ENCODE measurements around the gene BMS1. TPM values are rescaled to one million over a fixed set of nuclear protein-coding genes. Genes with fewer than 3 reads are reported as not detected.

BMS1 gene
- total and polyA plus RNA-seq, 2 of the 8 experiments (the other 6 are each of a cell fraction or from before 2014, with no cell fraction given) = 3.7 to 34.6 TPM

DNA sequence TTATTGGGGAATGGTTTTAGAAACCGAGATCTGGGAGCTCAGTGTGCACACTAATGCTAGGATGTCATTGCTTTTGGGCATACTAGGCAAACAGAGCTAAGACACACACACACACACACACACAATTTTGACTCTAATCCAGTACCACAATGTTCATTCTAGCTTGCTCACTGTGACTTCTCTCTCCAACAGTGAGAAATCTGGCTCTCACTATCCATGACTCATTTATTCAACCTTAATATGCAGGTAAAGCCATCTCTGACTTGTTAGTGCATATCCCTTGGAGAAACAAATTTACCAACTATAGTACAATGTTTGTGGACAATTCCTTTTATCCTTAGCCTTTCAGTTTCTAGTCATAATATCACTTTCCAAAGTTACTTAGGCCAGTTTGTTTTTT lies 5.9 kb upstream of the BMS1 start:
- POLR2A ChIA-PET (ENCODE audit: partially characterized antibody) = no interaction called here
- WGBS, 2 experiments (ENCODE audit: extremely low coverage in 1 of 2, insufficient coverage in 1 of 2, insufficient read length in 1 of 2, insufficient replicate concordance in 2 of 2, low coverage in 1 of 2, low lambda C conversion rate in 2 of 2, missing lambda C conversion rate in 1 of 2) = 59% methylated on average over 1 of the region's 1 CpG; no CpG with 5 or more reads in 1 of the 2 experiments
- H3K4me3 ChIP-seq (ENCODE audit: extremely low read depth in 1 of 4, insufficient read depth in 2 of 4, low read depth in 3 of 4, low read length in 4 of 4) = no peak overlapping the region
- TF ChIP-seq CBX5 (IDR thresholded peaks at IDR 0.05; ENCODE audit: low read depth, low read length) = no peak
- no peak for TF ChIP-seq JUN (IDR thresholded peaks at IDR 0.05; ENCODE audit: low read depth, low read length)
- no peak for TF ChIP-seq RBBP5 (IDR thresholded peaks at IDR 0.05; ENCODE audit: borderline replicate concordance, low read depth, low read length)
- no peak for TF ChIP-seq CEBPB (IDR thresholded peaks at IDR 0.05; ENCODE audit: low read depth, low read length)
- TF ChIP-seq POLR2AphosphoS5 (IDR thresholded peaks at IDR 0.05; ENCODE audit: low read depth, low read length) = no peak
- no peak for TF ChIP-seq RNF2 (IDR thresholded peaks at IDR 0.05; ENCODE audit: borderline replicate concordance, low read depth, low read length, missing control alignments, poor library complexity, severe bottlenecking)
- no peak for TF ChIP-seq PHF8 (conservative IDR thresholded peaks at IDR 0.05; ENCODE audit: low read depth, low read length)
- TF ChIP-seq RFX5 (IDR thresholded peaks at IDR 0.05; ENCODE audit: borderline replicate concordance, low read depth, low read length) = no peak
- no peak for TF ChIP-seq JUND (IDR thresholded peaks at IDR 0.05; ENCODE audit: low read length)
- no peak for TF ChIP-seq CREB1 (IDR thresholded peaks at IDR 0.05)
- no peak for TF ChIP-seq SRF (IDR thresholded peaks at IDR 0.05; ENCODE audit: low read depth, low read length)
- no peak for TF ChIP-seq CTCF (IDR thresholded peaks at IDR 0.05; ENCODE audit: control extremely low read depth in 1 of 3, insufficient read depth in 1 of 3, low read depth in 1 of 3, low read length in 3 of 3)

More for the DNA sequence above, 5.9 kb upstream of the BMS1 start:
- no peak overlapping the region for H2AFZ ChIP-seq (ENCODE audit: low read length)
- no peak for FAIRE-seq
- H3K36me3 ChIP-seq (ENCODE audit: control insufficient read depth in 2 of 4, insufficient read depth in 4 of 4, low read length in 3 of 4) = no peaks in the 10 kb centered on the region
- no peak overlapping the region for H2BK12ac ChIP-seq (ENCODE audit: low read depth, low read length)
- H4K8ac ChIP-seq (ENCODE audit: extremely low read depth, insufficient read depth, low read length) = no peak overlapping the region
- H3K23ac ChIP-seq (ENCODE audit: insufficient read length) = no peak overlapping the region
- H3K4me2 ChIP-seq (ENCODE audit: insufficient read depth in 1 of 2, low read depth in 2 of 2, low read length in 2 of 2) = no peak overlapping the region
- H4K20me1 ChIP-seq (replicated peaks in 1 of 2; ENCODE audit: control insufficient read depth in 1 of 2, insufficient read depth in 2 of 2, low read length in 2 of 2) = no peaks in the 10 kb centered on the region
- H3K23me2 ChIP-seq (ENCODE audit: low read depth, low read length) = no peaks in the 10 kb centered on the region
- H2AK5ac ChIP-seq (ENCODE audit: low read depth, low read length) = no peak overlapping the region
- no peak overlapping the region for H2BK15ac ChIP-seq (ENCODE audit: low read length)
- no peak overlapping the region for H3K14ac ChIP-seq (ENCODE audit: insufficient read length)
- no peak for DNase-seq (ENCODE audit: low read depth in 1 of 2, low spot score in 2 of 2)
- no peak overlapping the region for H3K56ac ChIP-seq (replicated peaks; ENCODE audit: insufficient read length, low read depth, low read length)
- H3K9ac ChIP-seq (replicated peaks in 1 of 4; ENCODE audit: extremely low read depth in 1 of 4, low read depth in 3 of 4, low read length in 3 of 4) = no peak overlapping the region
- no peak overlapping the region for H4K91ac ChIP-seq (replicated peaks; ENCODE audit: insufficient read length, low read length)
- H3K27ac ChIP-seq (ENCODE audit: low read depth, low read length) = no peak overlapping the region
- no peak overlapping the region for H2BK20ac ChIP-seq (ENCODE audit: low read length)
- no peak overlapping the region for H2BK120ac ChIP-seq (replicated peaks; ENCODE audit: low read depth, low read length)
- peaks cover 0 to 5% (median 0%) of the 10 kb centered on the region in 4 experiments; a peak in 3 of 7 replicates for H3K27me3 ChIP-seq (replicated peaks in 1 of 4; ENCODE audit: control insufficient read depth in 3 of 4, extremely low read depth in 1 of 4, insufficient read depth in 3 of 4, low read length in 3 of 4)
- no peak overlapping the region for H2BK5ac ChIP-seq (ENCODE audit: low read depth, low read length)
- no peak overlapping the region for H3K18ac ChIP-seq (ENCODE audit: extremely low read depth, low read length)
- H4K5ac ChIP-seq (ENCODE audit: insufficient read length, low read depth, low read length) = no peak overlapping the region
- no peak overlapping the region for H3K4ac ChIP-seq (replicated peaks; ENCODE audit: insufficient read length, low read depth, low read length)
- no peaks in the 10 kb centered on the region; the same call in 1 of the 2 replicates for H3K79me1 ChIP-seq (ENCODE audit: low read depth, low read length)
- CTCF ChIA-PET (ENCODE audit: partially characterized antibody) = interaction anchor here (1.5 kb wide), 1 partner anchor 20 kb away, joined by 4 read pairs; no protein-coding TSS in a partner anchor
- H3K9me3 ChIP-seq (ENCODE audit: insufficient read depth in 2 of 2, low read depth in 1 of 2, low read length in 1 of 2) = no peaks in the 10 kb centered on the region
- no peaks in the 10 kb centered on the region; a peak in 1 of 7 replicates for H3K4me1 ChIP-seq (replicated peaks in 1 of 4; ENCODE audit: control insufficient read depth in 3 of 4, insufficient read depth in 4 of 4, low read length in 3 of 4)
- no peaks in the 10 kb centered on the region for H3K79me2 ChIP-seq (ENCODE audit: control insufficient read depth in 1 of 2, insufficient read depth in 2 of 2, low read length in 2 of 2)
